Measurements from ENCODE around the gene CYP4A22. TPM values are rescaled to one million over a fixed set of nuclear protein-coding genes. Genes with fewer than 3 reads are reported as not detected.
A peak's percentile ranks its signal among the peaks of the same experiment; 100 is the strongest.

The CYP4A22 gene
- total and polyA plus RNA-seq, 9 of the 15 experiments (the other 6 are each of a cell fraction or from before 2014, with no cell fraction given) = 0.07 TPM; not detected in 8

GRCh38 chr1:47181095-47181954 is 44.1 kb downstream of the CYP4A22 start (continued):
- TF ChIP-seq GABPB1 (CRISPR knock-in tag; IDR thresholded peaks at IDR 0.05) (peak; percentile 69; the same call in 1 of the 2 replicates), DNMT1 (IDR thresholded peaks at IDR 0.05) (no peak), PHF20 (IDR thresholded peaks at IDR 0.05; ENCODE audit: partially characterized antibody) (peak; percentile 85), SAFB (IDR thresholded peaks at IDR 0.05; ENCODE audit: borderline replicate concordance, low read depth, low read length) (no peak), SMARCA5 (IDR thresholded peaks at IDR 0.05) (no peak; the same call in 1 of the 2 replicates), ZBTB49 (CRISPR knock-in tag; IDR thresholded peaks at IDR 0.05; ENCODE audit: borderline replicate concordance) (no peak), HSF4 (CRISPR knock-in tag; IDR thresholded peaks at IDR 0.05; ENCODE audit: borderline replicate concordance) (peak; percentile 39; the same call in 1 of the 2 replicates), ETV5 (CRISPR knock-in tag; IDR thresholded peaks at IDR 0.05; ENCODE audit: low read depth) (peak; percentile 89), JUND (IDR thresholded peaks at IDR 0.05; ENCODE audit: borderline replicate concordance, low read depth, low read length) (peak; percentile 87), JUND (tag; IDR thresholded peaks at IDR 0.05; ENCODE audit: borderline replicate concordance, low read depth, low read length) (no peak; the same call in 2 of the 3 replicates), CHD4 (IDR thresholded peaks at IDR 0.05; ENCODE audit: insufficient read depth, insufficient replicate concordance, low read depth, low read length, poor library complexity, severe bottlenecking) (no peak), AFF4 (CRISPR knock-in tag; IDR thresholded peaks at IDR 0.05) (no peak; the same call in 1 of the 2 replicates), GTF2E2 (tag; IDR thresholded peaks at IDR 0.05) (peak; percentile 86), BRD4 (IDR thresholded peaks at IDR 0.05) (no peak; the same call in 1 of the 2 replicates), TAF1 (IDR thresholded peaks at IDR 0.05; ENCODE audit: control insufficient read depth, extremely low read depth, insufficient read depth, low read length, severe bottlenecking) (peak; percentile 79), BACH1 (tag; IDR thresholded peaks at IDR 0.05) (peak; percentile 91), SUPT5H (IDR thresholded peaks at IDR 0.05) (no peak), ZNF583 (CRISPR knock-in tag; IDR thresholded peaks at IDR 0.05) (peak; percentile 98), DDX20 (tag; IDR thresholded peaks at IDR 0.05; ENCODE audit: low read depth) (no peak), TCF15 (CRISPR knock-in tag; IDR thresholded peaks at IDR 0.05) (peak; percentile 81; the same call in 1 of the 2 replicates), CTBP1 (IDR thresholded peaks at IDR 0.05; ENCODE audit: borderline replicate concordance) (peak; percentile 85), PHB (CRISPR knock-in tag; IDR thresholded peaks at IDR 0.05) (no peak), NFIC (IDR thresholded peaks at IDR 0.05) (peak; percentile 100)

Data from K562 (cell line).